ENCODE measurements around the gene MPHOSPH6.
"Not testable (repeated sequence)": the region's sequence is repeated elsewhere in the genome, so short reads cannot be mapped to it uniquely, and the experiment has no call there.

The MPHOSPH6 gene

DNA sequence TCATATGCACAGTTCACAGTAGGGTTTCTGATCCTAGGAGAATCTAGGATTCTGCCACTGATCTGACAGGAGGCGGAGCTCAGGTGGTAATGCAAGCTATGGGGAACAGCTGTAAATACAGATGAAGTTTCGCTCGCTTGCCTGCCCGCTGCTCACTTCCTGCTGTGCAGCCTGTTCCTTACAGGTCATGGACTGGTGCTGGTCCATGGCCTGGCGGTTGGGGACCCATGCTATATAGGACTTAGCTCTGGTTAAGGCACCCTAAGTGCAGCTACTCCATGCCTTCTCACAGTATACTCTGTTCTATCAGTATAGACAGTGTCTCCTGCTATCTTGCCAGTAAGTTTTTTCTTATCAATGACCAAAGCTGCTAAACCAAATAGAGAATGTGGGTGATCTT lies 2.4 kb downstream of the MPHOSPH6 start:
- no peak for DNase-seq

DNA sequence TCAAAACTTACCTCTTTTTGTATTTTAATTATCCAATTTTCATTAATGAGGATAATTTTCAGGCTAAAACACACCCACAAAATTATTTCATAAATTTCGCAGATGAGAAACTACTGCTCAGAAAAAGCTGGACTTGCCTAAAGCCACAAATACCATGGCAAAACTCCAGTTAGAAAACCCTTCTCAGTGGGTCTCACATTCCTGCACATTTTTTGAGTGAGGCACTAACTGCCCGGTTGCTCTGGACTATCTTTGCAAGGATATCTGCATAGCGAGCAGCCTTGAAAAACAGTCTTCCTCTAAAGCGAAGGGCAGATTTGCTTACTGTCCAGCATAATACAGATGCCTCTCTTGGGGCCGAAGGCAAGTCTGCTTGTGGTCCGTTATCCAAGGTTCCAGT lies 9.8 kb downstream of the MPHOSPH6 start:
- no peak for DNase-seq

DNA sequence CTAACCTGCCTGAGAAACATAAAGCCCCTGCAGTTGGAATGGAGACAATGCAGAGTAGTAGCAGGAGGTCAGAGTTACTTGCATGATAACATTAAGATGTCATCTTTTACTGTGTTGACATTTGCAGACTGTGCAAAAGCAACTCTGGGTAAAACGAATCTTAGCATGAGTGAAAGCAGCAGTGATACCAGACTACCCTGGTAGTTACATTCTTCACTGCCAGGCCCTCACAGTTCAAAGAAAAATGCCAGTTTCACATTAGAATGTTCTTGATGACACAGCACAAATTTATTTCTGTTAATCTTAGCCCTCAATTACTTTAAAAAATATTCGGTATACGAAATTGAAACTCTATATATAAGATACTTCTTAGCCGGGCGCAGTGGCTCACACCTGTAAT lies 12.2 kb downstream of the MPHOSPH6 start:
- DNase-seq: no peak

DNA sequence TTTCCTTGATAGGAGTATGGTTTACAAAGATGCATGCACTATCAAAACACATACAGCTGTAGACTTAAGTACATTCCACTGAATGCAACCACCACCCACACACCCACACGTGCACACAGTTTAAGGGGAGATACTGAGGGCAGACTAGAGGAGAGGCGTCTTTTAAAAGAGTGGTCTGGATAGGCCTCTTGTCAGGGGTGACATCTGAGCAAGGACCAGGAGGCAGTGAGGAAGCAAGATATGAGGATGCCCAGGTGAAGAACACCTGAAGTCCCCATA lies 12.6 kb downstream of the MPHOSPH6 start:
- DNase-seq: no peak

DNA sequence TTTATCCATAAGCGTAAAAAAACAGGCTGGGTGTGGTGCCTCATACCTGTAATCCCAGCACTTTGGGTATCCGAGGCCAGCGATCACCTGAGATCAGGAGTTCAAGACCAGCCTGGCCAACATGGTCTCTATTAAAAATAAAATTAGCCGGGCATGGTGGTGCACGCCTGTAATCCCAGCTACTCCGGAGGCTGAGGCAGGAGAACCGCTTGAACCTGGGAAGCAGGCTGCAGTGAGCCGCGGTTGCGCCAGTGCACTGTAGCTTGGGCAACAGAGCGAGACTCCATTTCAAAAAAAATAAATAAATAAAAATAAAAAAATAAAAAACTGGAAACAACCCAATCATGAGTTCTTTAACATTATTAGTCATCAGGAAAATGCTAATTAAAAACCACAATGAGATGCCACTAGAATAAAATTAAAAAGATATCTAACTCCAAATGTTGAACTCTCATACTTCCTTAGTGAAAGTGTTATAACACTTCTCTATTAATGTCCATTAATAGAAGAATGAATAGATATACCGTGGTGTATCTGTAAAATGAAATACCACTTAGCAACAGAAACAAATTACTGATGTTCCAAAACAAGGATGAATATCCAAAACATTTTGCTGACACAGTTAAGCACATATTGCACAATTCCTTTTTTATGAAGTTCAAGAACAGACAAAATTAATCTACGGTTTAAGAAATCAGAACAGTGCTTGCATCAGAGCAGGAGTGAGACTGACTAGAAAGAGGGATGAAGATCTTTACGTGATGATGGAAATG lies 13.1 kb downstream of the MPHOSPH6 start:
- DNase-seq: no peak

DNA sequence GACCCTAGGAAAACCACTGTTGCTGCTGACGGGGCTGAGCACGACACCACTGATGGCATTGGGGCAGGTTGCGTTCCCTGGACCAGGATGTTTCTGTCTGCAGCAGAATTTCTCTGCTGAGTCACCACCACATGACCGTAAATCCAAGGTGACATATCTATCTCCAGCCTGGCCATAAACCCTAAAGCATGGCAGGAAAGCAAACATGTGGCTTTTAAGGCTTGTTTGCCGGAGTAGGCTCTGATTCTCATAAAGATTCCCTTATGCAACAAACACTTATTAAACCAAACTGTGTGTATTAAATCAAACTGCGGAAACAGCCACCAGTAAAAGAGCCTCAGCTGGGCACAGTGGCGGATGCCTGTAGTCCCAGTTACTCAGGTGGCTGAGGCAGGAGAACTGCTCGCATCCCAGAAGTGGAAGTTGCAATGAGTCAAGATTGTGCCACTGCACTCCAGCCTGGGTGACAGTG lies 17.3 kb downstream of the MPHOSPH6 start:
- no peak for DNase-seq

DNA sequence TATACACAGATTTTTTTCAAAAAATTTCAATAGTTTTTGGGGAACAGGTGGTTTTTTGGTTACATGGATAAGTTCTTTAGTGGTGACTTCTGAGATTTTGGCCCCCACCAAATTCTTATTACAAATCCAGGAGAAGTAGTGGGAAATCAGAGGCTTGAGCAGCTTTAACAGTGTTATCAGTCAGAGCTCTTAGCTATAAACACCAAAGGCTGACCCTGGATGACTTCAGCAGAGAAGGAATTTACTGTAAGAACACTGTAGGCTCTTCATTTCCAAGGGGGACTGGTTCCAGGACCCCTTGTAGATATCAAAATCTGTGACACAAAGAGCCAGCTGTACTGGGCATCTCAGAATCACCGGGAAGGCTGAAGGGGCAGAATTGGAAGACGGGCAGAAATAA lies 17.8 kb downstream of the MPHOSPH6 start:
- no peak for DNase-seq

DNA sequence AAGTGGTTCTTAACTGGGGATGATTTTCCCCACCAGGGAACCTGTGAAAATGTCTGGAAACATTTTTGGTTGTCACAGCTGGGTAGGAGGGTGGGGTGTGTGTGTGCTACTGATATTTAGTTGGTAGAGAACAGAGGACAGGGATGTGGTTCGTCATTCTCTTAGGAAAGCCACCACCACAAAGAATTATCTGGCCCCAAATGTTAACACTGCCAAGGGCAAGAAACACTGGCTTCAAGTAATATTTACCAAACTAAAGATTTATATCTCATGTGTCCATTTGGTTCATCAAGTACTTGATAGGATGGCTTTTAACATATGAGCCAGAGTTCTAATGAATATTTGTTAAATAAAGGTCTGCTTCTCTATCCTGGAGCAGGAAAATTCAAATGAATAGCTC lies 19.5 kb downstream of the MPHOSPH6 start:
- no peak for DNase-seq

DNA sequence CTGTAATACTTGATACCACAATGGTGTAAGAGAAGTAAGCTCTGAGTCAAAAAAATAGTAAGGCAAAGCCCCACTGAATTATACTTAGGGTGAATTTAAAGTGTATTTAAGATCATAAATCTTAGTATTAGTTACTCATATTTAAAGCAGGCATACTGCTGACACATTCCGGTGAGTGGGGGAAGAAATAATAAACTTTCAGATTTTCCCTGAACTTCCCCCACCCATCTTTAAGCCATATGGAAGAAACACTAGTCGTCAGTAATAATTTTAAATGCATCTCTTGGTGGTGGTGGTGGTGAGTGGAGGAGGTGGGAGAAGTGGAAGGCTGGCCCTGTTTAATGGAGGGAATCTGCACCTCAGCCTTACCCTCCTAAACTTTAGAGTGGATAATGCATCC lies 20.5 kb downstream of the MPHOSPH6 start:
- DNase-seq: no peak

DNA sequence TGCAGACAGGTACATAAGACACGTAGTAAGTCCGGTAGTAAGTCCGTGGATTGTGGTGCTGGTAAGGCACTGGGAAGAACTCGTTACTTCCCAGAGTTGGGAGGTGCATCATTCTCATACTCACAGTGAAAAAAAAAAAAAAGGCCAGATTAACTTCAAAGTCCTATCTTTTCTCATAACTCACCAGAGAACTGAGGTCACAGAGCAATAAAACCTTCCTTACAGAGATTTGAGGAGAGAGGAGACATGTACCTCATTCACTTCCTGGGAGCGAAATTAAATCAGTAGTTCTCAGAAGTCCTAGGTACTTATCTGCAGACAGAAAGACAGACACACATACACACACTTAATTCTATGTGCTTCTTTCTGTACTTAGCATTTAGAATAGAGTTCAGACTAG lies 22.5 kb downstream of the MPHOSPH6 start:
- DNase-seq: no peak

DNA sequence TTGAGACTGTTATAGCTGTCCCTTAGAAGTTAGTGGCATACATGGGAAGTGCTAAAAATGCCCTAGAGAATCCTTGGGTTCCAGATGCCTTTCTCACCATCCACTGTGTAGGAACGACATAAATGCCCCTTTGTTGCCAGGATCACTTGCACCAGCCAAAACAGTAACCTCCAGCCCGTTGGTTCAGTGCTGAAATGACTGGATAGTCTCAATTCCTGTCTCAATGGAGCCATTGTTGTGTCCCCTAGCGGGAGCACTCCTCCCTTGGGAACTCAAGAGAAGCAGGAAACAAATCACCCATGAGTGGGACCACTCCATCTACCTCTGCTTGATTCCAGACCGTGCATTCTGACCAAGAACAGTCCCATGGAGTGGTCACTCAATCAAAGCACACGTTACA lies 23.1 kb downstream of the MPHOSPH6 start:
- no peak for DNase-seq

DNA sequence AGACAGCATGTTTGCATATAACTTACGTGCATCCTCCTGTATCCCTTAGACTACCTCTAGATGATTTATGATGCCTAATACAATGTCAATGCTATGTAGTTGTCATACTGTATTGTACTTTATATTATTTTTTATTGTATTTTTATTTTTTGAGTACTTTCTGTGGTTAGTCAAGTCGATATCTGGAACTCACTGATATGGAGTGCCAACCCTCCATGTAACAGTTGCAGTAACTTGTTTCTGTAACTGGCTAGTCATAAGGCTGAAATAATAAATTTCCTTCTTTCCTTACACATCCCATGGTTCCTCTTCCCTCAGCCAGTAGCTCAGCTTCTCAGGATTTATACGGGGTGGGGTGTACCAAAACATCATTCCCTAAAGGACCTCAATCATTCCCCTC lies 23.5 kb downstream of the MPHOSPH6 start:
- DNase-seq: no peak

DNA sequence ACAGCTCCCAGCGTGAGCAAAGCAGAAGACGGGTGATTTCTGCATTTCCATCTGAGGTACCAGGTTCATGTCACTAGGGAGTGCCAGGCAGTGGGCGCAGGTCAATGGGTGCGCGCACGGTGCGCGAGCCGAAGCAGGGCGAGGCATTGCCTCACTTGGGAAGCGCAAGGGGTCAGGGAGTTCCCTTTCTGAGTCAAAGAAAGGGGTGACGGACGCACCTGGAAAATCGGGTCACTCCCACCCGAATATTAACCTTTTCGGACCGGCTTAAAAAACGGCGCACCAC lies 30.8 kb downstream of the MPHOSPH6 start:
- DNase-seq: not testable (repeated sequence)

DNA sequence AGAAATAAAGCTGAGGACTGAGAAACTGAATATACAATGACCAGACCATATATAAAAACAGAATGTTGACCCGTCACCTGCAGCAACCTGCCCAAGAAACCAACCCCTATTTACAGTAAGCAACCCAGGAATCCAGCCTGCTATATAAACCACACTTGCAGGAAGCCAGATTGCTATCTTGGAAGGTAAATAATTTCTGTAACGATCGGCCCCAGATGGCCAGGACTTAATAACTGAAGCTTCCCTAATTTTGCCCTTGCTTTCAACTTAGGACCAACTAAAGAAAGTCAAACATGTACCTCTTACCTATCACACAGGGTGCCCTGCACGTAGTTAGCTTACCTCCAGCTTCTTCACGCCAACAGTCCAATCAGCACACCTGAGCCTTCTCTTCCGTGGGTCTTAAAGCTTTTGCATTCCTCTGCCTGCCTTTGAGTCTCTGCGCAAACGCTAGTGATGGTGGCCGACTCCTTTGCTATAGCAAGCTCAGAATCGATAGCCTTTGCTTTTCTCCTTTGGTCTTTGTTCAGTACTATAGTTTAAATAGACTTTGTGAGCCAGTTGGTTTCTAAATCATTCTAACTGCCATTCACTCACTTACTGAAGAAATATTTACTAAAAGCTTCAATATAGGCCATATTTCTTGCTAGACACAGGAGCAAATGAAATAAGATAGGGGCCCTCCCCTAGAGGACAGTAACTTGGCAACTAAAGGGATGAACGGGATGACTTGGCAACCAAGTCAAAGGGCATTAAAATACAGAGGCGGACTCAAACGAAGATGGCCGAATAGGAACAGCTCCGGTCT lies 31.3 kb downstream of the MPHOSPH6 start:
- no peak for DNase-seq

DNA sequence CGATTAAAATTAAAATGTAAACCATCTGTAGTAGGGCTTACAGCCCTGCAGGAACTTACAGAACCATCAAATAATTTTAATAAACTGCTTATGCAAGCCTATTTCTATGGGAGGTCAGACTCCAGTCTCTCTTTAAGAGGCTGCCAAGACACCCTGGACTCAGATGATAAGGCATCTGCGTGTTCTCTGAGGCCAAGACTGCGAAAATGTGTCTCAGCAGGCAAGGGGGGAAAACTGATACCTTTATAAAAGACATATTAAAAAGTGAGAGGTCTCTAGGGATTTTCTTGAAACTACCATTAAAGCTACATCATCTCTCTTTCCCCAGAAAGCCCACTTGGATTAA lies 32.2 kb downstream of the MPHOSPH6 start:
- no peak for DNase-seq

DNA sequence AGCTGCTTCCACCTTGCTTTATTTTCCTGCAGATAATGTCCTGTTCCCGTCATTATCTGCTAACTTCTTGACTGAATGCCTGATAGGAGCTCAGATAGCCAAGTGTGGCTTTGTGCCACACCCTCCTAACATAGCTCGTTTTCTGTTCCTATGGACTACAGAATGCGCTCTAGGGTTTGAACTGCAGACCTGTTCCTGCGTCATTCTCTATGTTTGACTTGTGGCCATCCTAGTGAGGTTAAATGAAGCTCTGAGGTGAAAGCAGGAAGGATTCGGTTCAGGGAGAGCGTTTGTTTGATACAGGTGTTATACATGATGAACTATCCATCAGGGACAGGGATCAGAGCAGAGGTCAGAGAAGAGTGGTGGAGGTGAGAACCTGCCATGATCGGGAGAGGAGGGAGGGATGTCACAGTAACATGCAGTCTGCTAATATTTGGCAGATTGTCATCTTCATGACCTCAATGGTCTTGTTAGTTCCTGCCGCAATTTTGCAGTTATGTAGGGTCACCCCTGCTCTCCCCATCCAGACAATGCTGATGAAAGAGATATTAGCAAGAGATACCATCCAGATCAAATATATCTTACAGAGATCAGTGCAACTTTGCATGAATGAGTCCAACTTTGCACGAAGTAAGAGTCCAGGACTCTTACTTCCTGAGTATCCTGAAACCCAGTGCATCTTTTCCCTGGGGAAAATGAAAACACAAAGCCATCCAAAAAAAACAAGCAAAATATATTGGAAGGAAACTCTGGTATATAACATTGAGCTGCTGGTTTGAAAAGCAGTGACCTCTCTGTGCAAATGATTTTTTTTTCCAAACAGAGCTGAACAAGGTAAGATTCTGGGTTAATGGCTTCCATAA lies 32.8 kb downstream of the MPHOSPH6 start:
- no peak for DNase-seq

DNA sequence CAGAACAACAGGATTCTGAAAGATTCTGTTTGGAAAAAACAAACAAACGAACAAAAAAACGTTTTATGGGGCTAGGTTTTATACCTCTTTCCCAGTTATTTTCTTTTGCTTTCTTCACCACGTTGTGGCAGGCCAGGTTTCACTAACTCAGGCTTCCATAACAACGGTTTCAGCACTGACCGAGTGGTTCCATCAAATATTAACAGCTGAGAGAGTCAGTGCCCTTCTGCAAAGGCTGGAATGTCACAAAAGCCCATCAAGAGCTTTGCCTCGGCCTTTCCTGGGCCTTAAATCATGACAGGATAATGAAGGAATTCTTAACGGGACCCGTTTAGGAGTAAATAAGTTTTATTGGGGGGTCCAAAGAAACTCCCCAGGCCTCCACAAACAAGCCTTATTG lies 34.2 kb downstream of the MPHOSPH6 start:
- peak; percentile 50 for DNase-seq

DNA sequence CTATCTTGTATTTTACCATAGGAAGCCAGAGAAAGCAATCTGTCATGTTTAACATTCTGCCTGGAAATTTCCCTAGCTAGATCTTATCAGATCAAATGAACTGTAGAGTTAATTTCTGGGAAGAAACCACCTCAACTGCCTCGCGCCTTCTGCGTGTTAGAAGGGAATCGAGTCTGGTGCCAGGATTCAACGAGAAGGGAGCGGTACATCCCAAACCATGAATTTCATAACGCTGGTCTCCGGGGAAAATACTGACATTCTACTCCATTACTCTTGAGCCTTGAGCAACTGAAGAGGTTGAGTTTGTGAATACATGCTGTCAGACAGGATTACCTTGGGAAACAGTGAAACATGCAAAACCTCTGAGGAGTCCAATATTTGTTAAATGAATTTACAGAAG lies 35.2 kb downstream of the MPHOSPH6 start:
- no peak for DNase-seq

DNA sequence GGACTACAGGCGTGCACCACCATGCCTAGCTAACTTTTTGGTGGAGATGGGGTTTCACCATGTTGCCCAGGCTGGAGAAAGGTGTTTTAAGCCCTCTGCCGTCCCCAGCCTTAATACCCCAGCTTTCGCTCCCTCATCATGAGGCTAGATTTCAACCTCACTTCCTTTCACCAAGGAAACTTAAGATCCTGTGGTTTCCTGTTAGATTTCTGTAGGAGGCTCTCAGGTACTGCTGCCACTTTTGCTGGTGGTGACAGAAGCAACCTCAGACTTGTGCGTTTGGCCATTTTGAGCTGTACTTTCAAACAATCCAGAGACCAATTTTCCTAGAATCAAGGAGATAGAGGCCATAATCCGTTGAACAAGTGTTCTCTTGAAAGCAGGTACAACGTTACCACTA lies 36.2 kb downstream of the MPHOSPH6 start:
- DNase-seq: no peak

DNA sequence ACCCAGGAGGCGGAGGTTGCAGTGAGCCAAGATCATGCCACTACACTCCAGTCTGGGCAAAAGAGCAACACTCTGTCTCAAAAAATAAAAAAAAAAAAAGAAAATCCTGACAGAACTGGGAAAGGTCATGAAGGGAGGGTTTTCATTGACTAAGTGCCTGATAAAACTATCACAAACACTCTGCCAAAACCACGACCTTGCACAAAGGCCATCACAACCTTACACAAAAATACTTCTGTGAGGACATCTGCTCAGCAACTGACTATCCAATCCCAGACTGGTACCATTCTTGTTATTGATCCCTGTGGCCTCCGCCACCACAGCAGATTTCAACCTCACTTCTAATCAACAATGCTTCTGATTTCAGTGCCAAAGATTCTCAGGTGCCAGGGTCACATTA lies 40.1 kb downstream of the MPHOSPH6 start:
- no peak for DNase-seq

DNA sequence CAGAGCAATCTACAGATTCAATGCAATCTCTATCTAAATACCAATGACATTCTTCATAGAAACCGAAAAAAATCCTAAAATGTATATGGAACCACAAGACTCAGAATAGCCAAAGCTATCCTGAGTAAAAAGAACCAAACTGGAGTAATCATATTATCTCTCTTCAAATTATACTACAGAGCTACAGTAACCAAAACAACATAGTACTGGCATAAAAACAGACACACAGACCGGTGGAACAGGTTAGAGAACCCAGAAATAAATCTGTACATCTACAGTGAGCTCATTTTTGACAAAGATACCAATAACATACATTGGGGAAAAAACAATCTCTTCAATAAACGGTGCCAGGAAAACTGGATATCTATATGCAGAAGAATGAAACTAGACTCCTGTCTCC lies 45.4 kb downstream of the MPHOSPH6 start:
- DNase-seq: no peak

DNA sequence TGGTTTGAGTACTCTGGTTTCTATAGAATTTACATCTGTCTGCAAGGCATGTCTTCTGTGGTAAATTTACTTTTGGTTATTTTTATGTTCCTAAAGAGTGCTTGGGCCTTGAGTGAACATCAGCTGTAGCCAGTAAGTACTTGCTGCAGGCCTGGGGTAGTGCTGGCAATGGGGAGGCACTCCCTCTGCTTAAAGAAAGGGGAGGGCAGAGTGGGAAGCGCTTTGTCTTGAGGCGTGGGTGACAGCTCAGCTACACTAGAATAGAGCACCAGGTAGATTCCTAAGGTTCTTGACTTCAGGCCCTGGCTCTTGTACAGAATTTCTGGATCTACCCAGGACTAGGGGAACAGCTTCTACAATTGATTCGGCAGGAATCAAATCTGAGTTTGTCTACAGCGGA lies 50.6 kb downstream of the MPHOSPH6 start:
- no peak for DNase-seq

DNA sequence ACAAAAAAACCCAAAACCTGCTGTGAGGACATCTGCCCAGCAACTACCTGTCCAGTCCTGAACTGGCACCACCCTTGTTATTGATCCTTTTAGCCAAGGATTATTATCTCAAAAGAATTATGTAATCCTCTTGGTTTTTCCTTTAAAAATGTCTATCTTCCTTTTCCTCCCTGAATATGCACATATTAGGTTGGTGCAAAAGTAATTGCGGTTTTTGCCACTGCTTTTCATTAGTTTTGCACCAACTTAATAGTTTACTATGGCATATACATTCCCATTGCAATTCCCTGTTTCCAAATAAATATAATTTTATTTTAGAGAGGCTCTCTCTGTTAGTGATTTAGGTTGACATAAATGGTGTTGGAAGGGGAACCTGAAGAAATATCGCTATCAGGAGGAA lies 51.3 kb downstream of the MPHOSPH6 start:
- DNase-seq: no peak

DNA sequence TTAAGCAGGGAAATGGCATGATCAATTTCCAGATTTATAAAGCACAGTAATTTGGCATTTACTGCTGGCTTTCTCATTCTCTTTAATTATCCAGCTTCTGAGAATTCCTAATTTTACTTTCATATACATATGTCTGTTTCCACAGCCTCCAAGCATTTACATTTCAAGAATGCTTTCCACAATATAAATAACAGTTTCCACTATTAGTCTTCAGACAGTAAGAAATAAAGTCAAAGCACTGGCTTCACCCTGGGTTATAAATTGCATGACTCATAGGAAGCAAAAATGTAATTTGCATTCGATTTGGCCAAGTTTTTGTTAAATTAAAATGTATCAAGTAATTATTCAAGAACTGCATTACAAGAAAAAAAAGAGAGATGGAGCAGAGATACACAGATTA lies 53.5 kb downstream of the MPHOSPH6 start:
- DNase-seq: no peak

All from kidney glomerular epithelial cell (primary cell).